Thyroid gland (tissue), 4 donors: Measurements from ENCODE around the gene USP48. TPM values are rescaled to one million over a fixed set of nuclear protein-coding genes. Genes with fewer than 3 reads are reported as not detected.

Experiments
- DNase-seq, 2 donors: peaks; one replicate each; pipeline ENCODE4 v3.0.0-alpha.2; 2019
- H3K27ac ChIP-seq, 3 donors: fragments of 200-600 bp; sonication (generic); 1 replicate in 2 of 3; 2 replicates in 1 of 3; pipeline ENCODE4 v1.5.1; 2016 to 2019; ENCODE audit warnings: mild to moderate bottlenecking in 1 of 3, moderate library complexity in 1 of 3
- H3K27me3 ChIP-seq: fragments of 200-600 bp; sonication (generic); one replicate; pipeline ENCODE4 v1.5.1; 2019
- H3K36me3 ChIP-seq, 2 donors: fragments of 200-600 bp; sonication (generic); one replicate each; pipeline ENCODE4 v1.5.1; 2016 to 2019
- H3K4me1 ChIP-seq, 2 donors: fragments of 200-600 bp; sonication (generic); one replicate each; pipeline ENCODE4 v1.5.1; 2017 to 2019
- H3K4me3 ChIP-seq, 3 donors: fragments of 200-600 bp; sonication (generic); replicated peaks in 1 of 3; 1 replicate in 2 of 3; 2 replicates in 1 of 3; pipeline ENCODE4 v1.5.1; 2016; ENCODE audit warnings: mild to moderate bottlenecking in 1 of 3
- H3K9me3 ChIP-seq: fragments of 200-600 bp; sonication (generic); one replicate; pipeline ENCODE4 v1.5.1; 2017
- CTCF ChIP-seq, 6 experiments: fragments of 200-600 bp in 3 of 6; fragments of 450-650 bp in 3 of 6; sonication (generic) in 3 of 6; IDR thresholded peaks; one replicate each; pipeline ENCODE4 v1.5.1; 2016 to 2019; ENCODE audit warnings: antibody characterized with exemption in 6 of 6, mild to moderate bottlenecking in 2 of 6, inconsistent platforms in 1 of 6, moderate library complexity in 1 of 6
- POLR2A ChIP-seq, 2 donors: fragments of 450-650 bp; IDR thresholded peaks; one replicate each; pipeline ENCODE4 v1.6.1; 2017; ENCODE audit warnings: antibody characterized with exemption in 2 of 2, mild to moderate bottlenecking in 2 of 2, moderate library complexity in 1 of 2
- WGBS, 2 donors: methylation state at CpG; one replicate each; pipeline ENCODE4 v1.1.5; 2017; 5-methylcytosine and 5-hydroxymethylcytosine counted together
- intact Hi-C: fragments of 100-400 bp; cut with DNase I; formaldehyde crosslinking; loops from one replicate; pipeline ENCODE4 v1.15.1; 2023
- total RNA-seq, 4 donors: library from RNA; depleted of rRNA; stranded (reverse); fragments of >200 nt; gene quantifications; one replicate each; pipeline ENCODE4 v1.2.3, GENCODE V29; 2016

The USP48 gene
- total RNA-seq, 4 donors from 2014 or later: 77.4 to 113 (median 88.5) TPM

- TF ChIP-seq POLR2A (IDR thresholded peaks at IDR 0.05) (no peak), CTCF (IDR thresholded peaks at IDR 0.05) (no peak)
- Histone ChIP-seq H3K4me1 (no peaks in the 10 kb centered on the region), H3K9me3 (no peaks in the 10 kb centered on the region), H3K36me3 (no peaks in the 10 kb centered on the region), H3K27me3 (no peaks in the 10 kb centered on the region), H3K4me3 (no peak overlapping the region), H3K27ac (no peak overlapping the region)
- intact Hi-C loops: no loop called here
- DNase-seq: no peak
- 69 to 74% methylated on average over 2 of the region's 2 CpGs for WGBS, 2 donors
Observed at GRCh38 chr1:21804536-21804935, 21.6 kb upstream of the USP48 start.

GRCh38 chr1:21801100-21801499, 18.2 kb upstream of the USP48 start:
- no peak overlapping the region for H3K27ac ChIP-seq
- WGBS, 2 donors: 95 to 98% methylated on average over 4 of the region's 4 CpGs
- intact Hi-C loops: no loop called here
- H3K27me3 ChIP-seq: no peaks in the 10 kb centered on the region
- no peaks in the 10 kb centered on the region for H3K36me3 ChIP-seq
- no peak overlapping the region for H3K4me3 ChIP-seq
- DNase-seq: no peak
- H3K4me1 ChIP-seq: no peaks in the 10 kb centered on the region
- no peaks in the 10 kb centered on the region for H3K9me3 ChIP-seq
- TF ChIP-seq CTCF (IDR thresholded peaks at IDR 0.05) (no peak), POLR2A (IDR thresholded peaks at IDR 0.05) (no peak)

GRCh38 chr1:21799730-21800129, 16.8 kb upstream of the USP48 start:
- Histone ChIP-seq H3K27me3 (no peaks in the 10 kb centered on the region), H3K36me3 (no peaks in the 10 kb centered on the region), H3K4me3 (no peak overlapping the region), H3K9me3 (no peaks in the 10 kb centered on the region), H3K27ac (no peak overlapping the region), H3K4me1 (no peaks in the 10 kb centered on the region)
- TF ChIP-seq CTCF (IDR thresholded peaks at IDR 0.05) (no peak), POLR2A (IDR thresholded peaks at IDR 0.05) (no peak)
- 82 to 87% methylated on average over 4 to 5 of the region's 5 CpGs for WGBS, 2 donors
- DNase-seq: no peak
- intact Hi-C loops: loop anchor here (5.0 kb wide), 1 partner anchor 163 kb away; no protein-coding TSS in a partner anchor

- Histone ChIP-seq H3K4me3 (no peak overlapping the region), H3K27me3 (no peaks in the 10 kb centered on the region), H3K36me3 (no peaks in the 10 kb centered on the region), H3K4me1 (no peaks in the 10 kb centered on the region), H3K27ac (no peak overlapping the region), H3K9me3 (no peaks in the 10 kb centered on the region)
- DNase-seq: no peak
- intact Hi-C loops: loop anchor here (5.0 kb wide), 1 partner anchor 167 kb away; no protein-coding TSS in a partner anchor
- TF ChIP-seq POLR2A (IDR thresholded peaks at IDR 0.05) (no peak), CTCF (IDR thresholded peaks at IDR 0.05) (no peak)
- 89 to 92% methylated on average over 6 of the region's 6 CpGs for WGBS, 2 donors
Observed at GRCh38 chr1:21795075-21795474, 12.1 kb upstream of the USP48 start.

GRCh38 chr1:21794656-21795055, 11.7 kb upstream of the USP48 start:
- Histone ChIP-seq H3K4me3 (no peak overlapping the region), H3K27me3 (no peaks in the 10 kb centered on the region), H3K27ac (no peak overlapping the region), H3K4me1 (no peaks in the 10 kb centered on the region), H3K36me3 (no peaks in the 10 kb centered on the region), H3K9me3 (no peaks in the 10 kb centered on the region)
- no peak for DNase-seq
- 86 to 88% methylated on average over 2 of the region's 2 CpGs for WGBS, 2 donors
- intact Hi-C loops: loop anchor here (5.0 kb wide), 1 partner anchor 168 kb away; no protein-coding TSS in a partner anchor
- TF ChIP-seq CTCF (IDR thresholded peaks at IDR 0.05) (no peak), POLR2A (IDR thresholded peaks at IDR 0.05) (no peak)
